Astrocyte of the cerebellum (primary cell): ENCODE data around the gene OLFML2A.

Experiments used
- DNase-seq: peaks from one replicate; pipeline ENCODE4 v3.0.0-alpha.2; 2011; ENCODE audit warnings: low read depth
- H3K4me3 ChIP-seq: 2 replicates; pipeline ENCODE4 v1.5.1; 2011; ENCODE audit warnings: mild to moderate bottlenecking, low read depth, low read length, moderate library complexity
- in situ Hi-C: cut with HindIII; loops from 2 replicates; pipeline ENCODE4 v1.10.0; 2017; ENCODE audit warnings: low sequenced_read_pairs
- TF ChIP-seq, protein P1 (sequence below): IDR thresholded peaks from 2 replicates; pipeline ENCODE4 v1.5.1; 2012; ENCODE audit warnings: low read length, low read depth, moderate library complexity, mild to moderate bottlenecking; ENCODE audit errors: missing control alignments

The OLFML2A gene

DNA sequence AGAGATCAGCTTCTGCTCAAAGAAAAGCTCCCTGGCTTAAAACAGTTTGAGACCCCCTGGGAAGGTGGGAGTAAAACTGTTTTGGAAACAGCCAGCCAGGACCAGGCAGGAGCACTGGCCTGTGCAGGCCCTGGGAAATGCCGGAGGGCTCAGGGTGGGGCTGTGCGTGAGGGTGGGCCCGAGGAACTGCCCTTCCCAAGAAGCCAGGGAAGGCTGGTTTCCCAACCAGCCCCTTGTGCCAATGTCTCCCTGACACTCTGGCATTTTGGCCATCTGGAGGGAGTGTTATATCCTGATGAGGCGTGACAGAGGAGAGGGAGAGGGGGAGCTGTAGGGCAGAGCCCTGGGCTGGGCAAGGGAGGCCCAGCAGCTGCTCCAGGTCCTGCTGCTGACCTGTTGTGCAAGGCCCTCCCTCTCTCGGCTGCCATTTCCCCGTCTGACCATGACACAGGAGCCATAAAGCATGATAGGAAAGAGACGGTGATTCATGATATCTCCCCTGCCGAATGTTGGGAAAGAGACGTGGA lies 16.1 kb downstream of the OLFML2A start:
- in situ Hi-C loops: no loop called here
- no peak overlapping the region for H3K4me3 ChIP-seq
- TF ChIP-seq, protein P1, sequence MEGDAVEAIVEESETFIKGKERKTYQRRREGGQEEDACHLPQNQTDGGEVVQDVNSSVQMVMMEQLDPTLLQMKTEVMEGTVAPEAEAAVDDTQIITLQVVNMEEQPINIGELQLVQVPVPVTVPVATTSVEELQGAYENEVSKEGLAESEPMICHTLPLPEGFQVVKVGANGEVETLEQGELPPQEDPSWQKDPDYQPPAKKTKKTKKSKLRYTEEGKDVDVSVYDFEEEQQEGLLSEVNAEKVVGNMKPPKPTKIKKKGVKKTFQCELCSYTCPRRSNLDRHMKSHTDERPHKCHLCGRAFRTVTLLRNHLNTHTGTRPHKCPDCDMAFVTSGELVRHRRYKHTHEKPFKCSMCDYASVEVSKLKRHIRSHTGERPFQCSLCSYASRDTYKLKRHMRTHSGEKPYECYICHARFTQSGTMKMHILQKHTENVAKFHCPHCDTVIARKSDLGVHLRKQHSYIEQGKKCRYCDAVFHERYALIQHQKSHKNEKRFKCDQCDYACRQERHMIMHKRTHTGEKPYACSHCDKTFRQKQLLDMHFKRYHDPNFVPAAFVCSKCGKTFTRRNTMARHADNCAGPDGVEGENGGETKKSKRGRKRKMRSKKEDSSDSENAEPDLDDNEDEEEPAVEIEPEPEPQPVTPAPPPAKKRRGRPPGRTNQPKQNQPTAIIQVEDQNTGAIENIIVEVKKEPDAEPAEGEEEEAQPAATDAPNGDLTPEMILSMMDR: no peak
- no peak for DNase-seq

DNA sequence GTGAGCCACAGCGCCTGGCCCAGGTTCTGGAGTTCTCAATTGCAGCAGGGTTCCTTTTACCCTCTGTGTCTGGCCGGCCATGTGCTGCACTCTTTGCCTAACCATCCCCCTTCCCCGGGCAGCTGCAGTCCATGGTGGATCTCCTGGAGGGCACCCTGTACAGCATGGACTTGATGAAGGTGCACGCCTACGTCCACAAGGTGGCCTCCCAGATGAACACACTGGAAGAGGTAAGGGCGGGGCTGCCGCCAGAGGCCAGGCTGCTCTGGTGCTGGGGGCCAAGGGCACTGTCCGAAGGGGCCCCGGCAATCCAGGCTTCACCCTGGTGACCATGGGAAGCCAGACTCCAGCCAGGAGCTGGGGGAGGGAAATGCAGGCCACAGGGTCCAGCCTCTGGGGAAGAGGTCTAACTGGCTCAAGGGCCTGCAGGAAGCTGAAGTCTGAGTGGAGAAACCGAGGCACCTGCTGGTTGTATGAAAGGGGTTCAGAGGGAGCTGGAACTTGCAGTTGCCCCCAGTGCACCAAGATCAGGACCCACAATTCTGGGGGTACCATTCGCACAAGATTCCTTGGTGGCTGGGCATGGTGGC lies 18.1 kb downstream of the OLFML2A start:
- in situ Hi-C loops: no loop called here
- no peak for DNase-seq
- TF ChIP-seq, protein P1: no peak
- H3K4me3 ChIP-seq: no peak overlapping the region

DNA sequence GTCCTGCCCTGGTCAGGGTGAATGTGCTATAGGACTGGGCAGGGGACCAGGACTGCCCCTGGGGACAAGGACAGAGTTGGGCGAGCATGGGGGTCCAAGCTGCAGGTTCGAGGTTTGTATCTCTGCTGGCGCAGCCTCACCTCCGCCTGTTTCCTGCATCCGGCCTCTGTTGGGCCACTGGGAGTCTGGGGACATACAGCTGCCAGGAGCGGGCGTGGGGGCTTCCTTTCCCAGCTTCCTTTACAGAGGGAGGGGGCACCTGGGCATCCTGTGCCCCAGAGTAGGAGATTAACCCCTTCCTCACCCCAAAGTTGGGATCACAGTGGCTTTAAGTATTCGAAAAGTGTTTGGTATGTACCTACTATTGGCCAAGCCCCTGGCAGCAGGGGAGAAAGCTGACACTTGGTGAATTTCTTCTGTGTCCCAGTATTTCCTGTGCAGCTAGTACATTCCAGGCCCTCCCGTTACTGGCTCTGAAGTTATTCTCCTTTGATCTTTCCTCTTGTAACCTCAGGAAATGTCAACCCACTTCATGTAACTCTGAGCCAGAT lies 19.0 kb downstream of the OLFML2A start:
- in situ Hi-C loops: no loop called here
- TF ChIP-seq, protein P1: no peak
- no peak for DNase-seq
- no peak overlapping the region for H3K4me3 ChIP-seq

DNA sequence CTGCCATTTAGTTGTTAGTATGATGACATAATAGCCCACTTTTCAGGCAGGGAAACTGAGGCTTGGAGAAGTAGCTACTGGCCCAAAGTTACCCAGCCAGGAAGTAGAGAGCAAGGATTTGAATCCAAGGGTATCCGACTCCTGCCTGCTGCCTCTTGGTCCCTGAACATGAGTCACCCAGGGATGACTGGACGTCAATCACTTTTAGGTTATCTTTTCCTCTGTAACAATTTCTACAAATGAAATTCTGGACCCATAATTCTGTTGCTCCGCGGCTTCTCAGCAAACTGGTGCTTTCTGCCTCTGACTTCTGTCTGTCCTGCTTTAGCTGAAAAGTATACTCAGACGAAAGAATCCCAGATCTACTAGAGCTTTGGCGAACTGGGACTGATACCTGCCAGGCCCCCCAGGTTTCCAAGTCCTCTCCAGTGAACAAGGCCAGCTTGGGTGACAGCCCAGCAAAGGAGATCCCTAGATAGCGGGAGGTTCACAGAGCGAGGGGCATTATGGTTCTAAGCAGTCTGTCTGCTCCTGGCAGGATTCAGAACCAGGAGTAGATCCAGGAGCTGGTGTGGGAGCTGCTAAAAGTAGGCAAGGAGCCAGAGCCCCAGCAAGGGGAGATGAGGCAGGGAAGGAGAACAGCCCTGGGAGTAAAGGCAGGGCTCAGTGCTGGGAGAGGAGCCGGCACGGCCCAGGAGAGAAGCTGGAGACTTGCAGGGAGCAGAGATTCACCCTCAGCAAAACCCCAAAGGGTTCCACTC lies 20.6 kb downstream of the OLFML2A start:
- H3K4me3 ChIP-seq: no peak overlapping the region
- TF ChIP-seq, protein P1: no peak
- in situ Hi-C loops: no loop called here
- no peak for DNase-seq

DNA sequence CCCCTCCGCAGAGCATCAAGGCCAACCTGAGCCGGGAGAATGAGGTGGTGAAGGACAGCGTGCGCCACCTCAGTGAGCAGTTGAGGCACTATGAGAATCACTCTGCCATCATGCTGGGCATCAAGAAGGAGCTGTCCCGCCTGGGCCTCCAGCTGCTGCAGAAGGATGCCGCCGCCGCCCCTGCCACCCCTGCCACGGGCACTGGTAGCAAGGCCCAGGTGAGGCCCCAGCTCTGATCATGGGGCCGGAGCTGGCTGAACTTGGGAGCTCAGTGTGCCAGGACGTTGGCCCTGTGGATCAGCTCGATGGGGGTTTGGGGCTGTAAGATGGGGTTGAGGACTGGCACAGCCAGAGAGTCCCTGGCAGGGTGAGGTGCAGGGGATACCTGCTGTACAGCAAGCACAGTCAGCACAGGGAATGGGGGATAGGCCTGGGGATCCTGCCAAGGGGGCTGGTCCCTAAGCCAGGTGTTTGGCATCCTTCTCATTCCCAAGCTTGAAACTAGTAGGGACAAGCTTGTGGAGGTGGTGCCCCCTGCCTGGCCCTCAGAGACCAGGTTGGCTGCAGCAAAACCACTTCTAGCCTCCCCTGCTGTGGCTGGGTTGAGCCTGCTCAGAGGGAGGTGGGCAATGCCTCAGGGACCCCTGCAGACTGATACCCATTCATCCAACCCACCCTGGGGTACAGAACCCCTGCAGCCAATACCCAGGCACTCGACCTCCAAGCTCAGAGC lies 22.5 kb downstream of the OLFML2A start:
- TF ChIP-seq, protein P1: no peak
- in situ Hi-C loops: no loop called here
- no peak for DNase-seq
- H3K4me3 ChIP-seq: no peak overlapping the region
